CD14-positive monocyte (primary cell): ENCODE measurements around the gene AKAIN1. TPM values are rescaled to one million over a fixed set of nuclear protein-coding genes. Genes with fewer than 3 reads are reported as not detected.

Experiments
- DNase-seq, 3 donors: peaks; one replicate each; pipeline ENCODE4 v3.0.0-alpha.2; 2011 to 2022
- H2AFZ ChIP-seq: 2 replicates; pipeline ENCODE4 v1.6.0; 2012; ENCODE audit warnings: mild to moderate bottlenecking, low read depth, low read length, inconsistent platforms; ENCODE audit not compliant: insufficient read depth, poor library complexity, severe bottlenecking
- H3K27ac ChIP-seq, 2 donors: 1 replicate in 1 of 2; 2 replicates in 1 of 2; pipeline ENCODE4 v1.5.1; 2012 to 2013; ENCODE audit warnings: low read length in 2 of 2, control low read depth in 1 of 2, inconsistent platforms in 1 of 2, low read depth in 1 of 2, mild to moderate bottlenecking in 1 of 2
- H3K27me3 ChIP-seq, 2 donors: one replicate each; pipeline versions ENCODE4 v1.6.0 to v1.6.1; 2011 to 2013; ENCODE audit warnings: low read length in 2 of 2; ENCODE audit not compliant: control insufficient read depth in 2 of 2, insufficient read depth in 2 of 2
- H3K36me3 ChIP-seq, 2 donors: replicated peaks in 1 of 2; 1 replicate in 1 of 2; 2 replicates in 1 of 2; pipeline versions ENCODE4 v1.5.1 to v1.6.1; 2012 to 2013; ENCODE audit warnings: low read length in 2 of 2, control low read depth in 1 of 2, inconsistent platforms in 1 of 2, mild to moderate bottlenecking in 1 of 2; ENCODE audit not compliant: insufficient read depth in 2 of 2, control insufficient read depth in 1 of 2
- H3K4me1 ChIP-seq, 2 donors: 1 replicate in 1 of 2; 2 replicates in 1 of 2; pipeline versions ENCODE4 v1.5.1 to v1.6.1; 2012 to 2013; ENCODE audit warnings: low read length in 2 of 2, control low read depth in 1 of 2, inconsistent platforms in 1 of 2, mild to moderate bottlenecking in 1 of 2, moderate library complexity in 1 of 2; ENCODE audit not compliant: insufficient read depth in 2 of 2, control insufficient read depth in 1 of 2
- H3K4me2 ChIP-seq: replicated peaks from 2 replicates; pipeline ENCODE3; 2012; ENCODE audit warnings: low read length, moderate library complexity, mild to moderate bottlenecking; ENCODE audit not compliant: poor library complexity, severe bottlenecking; ENCODE audit errors: extremely low read depth
- H3K4me3 ChIP-seq, 3 experiments: fragments of 200-600 bp in 1 of 3; sonication (generic) in 1 of 3; replicated peaks in 1 of 3; 1 replicate in 2 of 3; 2 replicates in 1 of 3; pipeline ENCODE4 v1.5.1; 2011 to 2013; ENCODE audit warnings: low read length in 3 of 3, mild to moderate bottlenecking in 3 of 3, control low read depth in 2 of 3, low read depth in 2 of 3, inconsistent platforms in 1 of 3, moderate library complexity in 1 of 3
- H3K79me2 ChIP-seq: 2 replicates; pipeline ENCODE4 v1.6.0; 2012; ENCODE audit warnings: mild to moderate bottlenecking, control low read depth, inconsistent platforms, low read length, moderate library complexity; ENCODE audit not compliant: insufficient read depth
- H3K9ac ChIP-seq: 2 replicates; pipeline ENCODE4 v1.6.0; 2017; ENCODE audit warnings: low read length, mild to moderate bottlenecking; ENCODE audit not compliant: insufficient read depth, poor library complexity, severe bottlenecking
- H3K9me3 ChIP-seq, 2 donors: replicated peaks in 1 of 2; 1 replicate in 1 of 2; 2 replicates in 1 of 2; pipeline versions ENCODE4 v1.5.1 to v1.6.1; 2012 to 2013; ENCODE audit warnings: low read length in 2 of 2, control low read depth in 1 of 2; ENCODE audit not compliant: control insufficient read depth in 1 of 2, insufficient read depth in 1 of 2
- H4K20me1 ChIP-seq: 2 replicates; pipeline ENCODE4 v1.6.0; 2012; ENCODE audit warnings: mild to moderate bottlenecking, low read length, control low read depth, moderate library complexity; ENCODE audit not compliant: insufficient read depth
- H3K27ac Mint-ChIP-seq, 7 donors: one replicate each; pipeline ENCODE4 v1.8.0; 2020; ENCODE audit warnings: mild to moderate bottlenecking in 7 of 7, mixed read lengths in 7 of 7, moderate library complexity in 6 of 7, inconsistent platforms in 2 of 7
- H3K27me3 Mint-ChIP-seq, 3 donors: one replicate each; pipeline ENCODE4 v1.8.0; 2021 to 2022; ENCODE audit warnings: low read depth in 3 of 3, mild to moderate bottlenecking in 3 of 3, mixed read lengths in 3 of 3, moderate library complexity in 3 of 3, inconsistent platforms in 1 of 3
- H3K36me3 Mint-ChIP-seq, 2 donors: one replicate each; pipeline ENCODE4 v1.8.0; 2020; ENCODE audit warnings: mixed read lengths in 2 of 2, inconsistent platforms in 1 of 2, mild to moderate bottlenecking in 1 of 2
- H3K4me1 Mint-ChIP-seq: one replicate; pipeline ENCODE4 v1.8.0; 2020; ENCODE audit warnings: mild to moderate bottlenecking, mixed read lengths
- H3K4me3 Mint-ChIP-seq, 2 donors: one replicate each; pipeline ENCODE4 v1.8.0; 2020; ENCODE audit warnings: mild to moderate bottlenecking in 2 of 2, mixed read lengths in 2 of 2, moderate library complexity in 1 of 2
- H3K9me3 Mint-ChIP-seq, 7 donors: one replicate each; pipeline ENCODE4 v1.8.0; 2020 to 2022; ENCODE audit warnings: mixed read lengths in 7 of 7, mild to moderate bottlenecking in 6 of 7, moderate library complexity in 6 of 7, inconsistent platforms in 2 of 7
- WGBS: methylation state at CpG from one replicate; pipeline ENCODE4 v1.1.5; 2013; ENCODE audit warnings: missing lambda C conversion rate; ENCODE audit not compliant: insufficient coverage; 5-methylcytosine and 5-hydroxymethylcytosine counted together
- intact Hi-C, 2 donors: fragments of 100-400 bp; cut with micrococcal nuclease; formaldehyde crosslinking; loops; one replicate each; pipeline versions ENCODE4 v1.15.0 to v1.15.1; 2023
- polyA plus RNA-seq, 3 donors: library from polyadenylated mRNA; depleted of rRNA in 1 of 3; unstranded in 2 of 3; stranded (reverse) in 1 of 3; fragments of 300-500 nt in 2 of 3; fragments of >200 nt in 1 of 3; fragmentation: Illumina TruSeq in 2 of 3; gene quantifications; 1 replicate in 2 of 3; 2 replicates in 1 of 3; pipeline ENCODE4 v1.2.3, GENCODE V29; 2012 to 2021
- TF ChIP-seq, protein P1 (sequence below): fragments of 200-600 bp; IDR thresholded peaks from one replicate; pipeline ENCODE4 v1.8.0; 2022; ENCODE audit warnings: antibody characterized with exemption, mild to moderate bottlenecking

Gene AKAIN1
- polyA plus RNA-seq, 3 donors = not detected

DNA sequence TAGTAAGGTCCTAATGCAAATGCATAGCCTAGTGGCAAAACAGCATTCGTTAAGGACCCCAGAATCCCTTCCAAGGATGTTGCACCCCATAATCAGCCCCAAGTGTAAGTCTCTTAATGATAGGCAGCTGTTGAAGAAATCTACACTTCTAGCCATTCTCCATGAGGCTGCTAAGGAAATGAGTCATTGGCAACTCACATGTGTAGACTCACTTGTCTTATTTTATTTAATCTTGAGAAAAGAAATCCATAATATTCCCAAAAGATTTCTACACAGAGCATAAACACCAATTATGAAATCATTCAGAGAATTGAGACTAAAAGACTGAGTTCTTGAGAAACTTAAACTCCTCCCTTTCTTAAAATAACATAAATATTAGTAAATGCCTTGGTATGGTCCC is 52.4 kb downstream of the AKAIN1 start:
- Histone ChIP-seq H4K20me1 (no peaks in the 10 kb centered on the region), H3K9me3 (no peaks in the 10 kb centered on the region), H3K27ac (no peak overlapping the region), H3K9ac (no peak overlapping the region), H2AFZ (no peak overlapping the region), H3K4me3 (no peak overlapping the region), H3K27me3 (no peaks in the 10 kb centered on the region), H3K4me2 (no peak overlapping the region), H3K4me1 (no peaks in the 10 kb centered on the region), H3K36me3 (no peaks in the 10 kb centered on the region), H3K79me2 (no peaks in the 10 kb centered on the region)
- TF ChIP-seq, protein P1, sequence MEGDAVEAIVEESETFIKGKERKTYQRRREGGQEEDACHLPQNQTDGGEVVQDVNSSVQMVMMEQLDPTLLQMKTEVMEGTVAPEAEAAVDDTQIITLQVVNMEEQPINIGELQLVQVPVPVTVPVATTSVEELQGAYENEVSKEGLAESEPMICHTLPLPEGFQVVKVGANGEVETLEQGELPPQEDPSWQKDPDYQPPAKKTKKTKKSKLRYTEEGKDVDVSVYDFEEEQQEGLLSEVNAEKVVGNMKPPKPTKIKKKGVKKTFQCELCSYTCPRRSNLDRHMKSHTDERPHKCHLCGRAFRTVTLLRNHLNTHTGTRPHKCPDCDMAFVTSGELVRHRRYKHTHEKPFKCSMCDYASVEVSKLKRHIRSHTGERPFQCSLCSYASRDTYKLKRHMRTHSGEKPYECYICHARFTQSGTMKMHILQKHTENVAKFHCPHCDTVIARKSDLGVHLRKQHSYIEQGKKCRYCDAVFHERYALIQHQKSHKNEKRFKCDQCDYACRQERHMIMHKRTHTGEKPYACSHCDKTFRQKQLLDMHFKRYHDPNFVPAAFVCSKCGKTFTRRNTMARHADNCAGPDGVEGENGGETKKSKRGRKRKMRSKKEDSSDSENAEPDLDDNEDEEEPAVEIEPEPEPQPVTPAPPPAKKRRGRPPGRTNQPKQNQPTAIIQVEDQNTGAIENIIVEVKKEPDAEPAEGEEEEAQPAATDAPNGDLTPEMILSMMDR = no peak
- no peaks in the 10 kb centered on the region for H3K36me3 Mint-ChIP-seq
- H3K27ac Mint-ChIP-seq = no peak overlapping the region
- no CpG with 5 or more reads among the region's 1 CpG for WGBS
- DNase-seq = no peak
- H3K4me3 Mint-ChIP-seq = no peak overlapping the region
- peaks cover 0 to 4% (median 1%) of the 10 kb centered on the region in 3 donors for H3K27me3 Mint-ChIP-seq
- intact Hi-C loops = no loop called here
- H3K4me1 Mint-ChIP-seq = no peaks in the 10 kb centered on the region
- H3K9me3 Mint-ChIP-seq = peaks cover 0 to 17% (median 4%) of the 10 kb centered on the region in 7 donors

DNA sequence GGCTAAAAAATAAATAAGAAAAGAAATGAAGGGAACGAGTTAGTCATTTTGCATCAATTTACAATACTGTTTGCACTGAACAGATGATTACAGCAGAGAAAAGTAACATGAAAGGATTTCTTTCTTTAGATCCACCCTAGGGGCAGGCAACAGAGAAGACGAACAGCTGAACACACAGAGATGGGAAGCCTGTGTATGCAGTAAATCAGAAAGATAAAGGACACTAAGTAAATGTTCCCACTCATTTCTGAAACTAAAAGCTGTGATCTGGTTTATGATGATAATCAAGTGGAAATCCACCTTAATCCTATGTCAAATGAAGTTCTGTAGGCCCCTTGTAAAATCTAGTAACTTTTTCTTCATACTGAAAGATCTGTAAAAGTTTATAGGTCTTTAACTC is 54.2 kb downstream of the AKAIN1 start:
- no peak overlapping the region for H3K4me3 ChIP-seq
- no peaks in the 10 kb centered on the region for H3K4me1 Mint-ChIP-seq
- H3K27me3 Mint-ChIP-seq = peaks cover 0 to 4% (median 1%) of the 10 kb centered on the region in 3 donors
- H3K4me2 ChIP-seq = no peak overlapping the region
- no peaks in the 10 kb centered on the region for H3K27me3 ChIP-seq
- H3K9me3 Mint-ChIP-seq = peaks cover 0 to 14% (median 2%) of the 10 kb centered on the region in 7 donors
- H3K27ac Mint-ChIP-seq = no peak overlapping the region
- no peak overlapping the region for H3K4me3 Mint-ChIP-seq
- no peak overlapping the region for H3K9ac ChIP-seq
- H4K20me1 ChIP-seq = no peaks in the 10 kb centered on the region
- no peaks in the 10 kb centered on the region for H3K36me3 ChIP-seq
- no peak for DNase-seq
- TF ChIP-seq, protein P1 = no peak
- peaks cover 0 to 5% of the 10 kb centered on the region in 2 donors for H3K9me3 ChIP-seq
- no peak overlapping the region for H3K27ac ChIP-seq
- intact Hi-C loops = no loop called here
- no peaks in the 10 kb centered on the region for H3K36me3 Mint-ChIP-seq
- no peaks in the 10 kb centered on the region for H3K79me2 ChIP-seq
- H2AFZ ChIP-seq = no peak overlapping the region
- WGBS = no CpG with 5 or more reads among the region's 2 CpGs
- no peaks in the 10 kb centered on the region for H3K4me1 ChIP-seq
